ENCODE measurements around the gene ZBTB7C. TPM values are rescaled to one million over a fixed set of nuclear protein-coding genes. Genes with fewer than 3 reads are reported as not detected.

The ZBTB7C gene
- total and polyA plus RNA-seq, 9 of the 15 experiments (the other 6 are each of a cell fraction or from before 2014, with no cell fraction given) = not detected

- TF ChIP-seq KDM4B (IDR thresholded peaks at IDR 0.05; ENCODE audit: borderline replicate concordance in 2 of 2, low read depth in 1 of 2) = no peak
- no peak for TF ChIP-seq SUPT5H (IDR thresholded peaks at IDR 0.05)
- TF ChIP-seq NCOR1 (IDR thresholded peaks at IDR 0.05) = no peak
- no peak for TF ChIP-seq PRPF4 (IDR thresholded peaks at IDR 0.05; ENCODE audit: insufficient read depth, low read depth, low read length, poor library complexity, severe bottlenecking)
- no peak for TF ChIP-seq E2F1 (CRISPR knock-in tag; IDR thresholded peaks at IDR 0.05)
- TF ChIP-seq ZNF77 (CRISPR knock-in tag; IDR thresholded peaks at IDR 0.05) = no peak
- peak in 1 of 2 experiments; percentile 27; a peak in 1 of 4 replicates for TF ChIP-seq RAD21 (CRISPR knock-in tag; conservative IDR thresholded peaks at IDR 0.05 in 1 of 2, IDR thresholded peaks at IDR 0.05 in 1 of 2)
- TF ChIP-seq TSC22D4 (tag; IDR thresholded peaks at IDR 0.05) = no peak
- no peak for TF ChIP-seq PBX2 (CRISPR knock-in tag; IDR thresholded peaks at IDR 0.05; ENCODE audit: low read depth)
- TF ChIP-seq PBX2 (tag; conservative IDR thresholded peaks at IDR 0.05; ENCODE audit: low read depth) = no peak
- TF ChIP-seq ZNF444 (CRISPR knock-in tag; IDR thresholded peaks at IDR 0.05) = no peak
These were observed 303.9 kb downstream of the ZBTB7C start (continued) for GRCh38 chr18:48105317-48105716.

All from K562 (cell line).